Suppressor macrophage treated with lipopolysaccharide for 1 hour (primary cell): ENCODE data around the gene ZNF106.

Source experiments
- DNase-seq, 3 donors: peaks; one replicate each; pipeline ENCODE4 v3.0.0-alpha.2; 2020 to 2022

Gene ZNF106

DNA sequence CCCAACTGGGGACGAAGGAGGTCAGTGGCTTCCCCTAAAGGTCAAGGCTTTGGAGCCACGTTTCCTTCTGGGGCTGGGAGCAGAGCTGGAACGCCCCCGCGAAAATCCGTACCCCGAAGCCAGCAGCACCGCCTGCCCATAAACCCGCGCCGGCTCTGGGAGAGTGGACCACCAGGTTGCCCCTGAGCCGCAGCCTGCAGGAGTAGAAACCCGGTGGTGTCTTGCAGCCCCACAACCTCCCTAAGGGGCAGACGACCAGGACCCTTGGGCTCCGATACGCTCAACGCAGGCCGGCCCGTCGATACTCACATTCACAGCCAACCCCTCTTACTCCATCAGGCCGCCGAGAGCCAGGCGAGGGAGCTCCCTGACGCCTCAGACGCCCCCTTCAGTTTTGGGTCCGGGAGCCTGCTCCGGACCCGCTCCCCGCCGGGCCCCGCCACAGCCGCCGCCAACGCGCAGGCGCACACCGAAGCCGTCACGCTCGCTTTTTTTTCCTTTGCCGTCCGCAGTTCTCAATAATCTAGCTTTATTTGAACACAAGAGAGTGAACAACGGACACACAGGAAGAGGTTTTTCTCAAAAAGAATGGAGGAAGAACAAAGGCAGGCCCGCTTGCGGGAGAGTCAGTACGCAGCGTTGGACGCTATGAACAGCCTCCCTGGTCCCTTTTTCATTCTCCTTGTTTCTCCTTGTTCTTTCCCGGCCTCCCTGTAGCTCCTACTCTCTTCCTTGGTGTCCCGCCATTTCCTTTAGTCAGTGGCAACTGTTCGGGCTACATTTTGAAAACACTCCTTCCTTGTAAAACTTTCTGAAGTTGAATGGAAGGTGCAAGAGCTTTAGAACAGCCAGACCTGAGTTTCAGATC lies at the start of gene ZNF106:
Gene ZNF106 (minus strand): TSS at position 471 of the 868 bp plus-strand sequence. CDS start 18,852 bp downstream, outside the sequence.
- peak; percentile 92 to 96 (median 94) for DNase-seq

DNA sequence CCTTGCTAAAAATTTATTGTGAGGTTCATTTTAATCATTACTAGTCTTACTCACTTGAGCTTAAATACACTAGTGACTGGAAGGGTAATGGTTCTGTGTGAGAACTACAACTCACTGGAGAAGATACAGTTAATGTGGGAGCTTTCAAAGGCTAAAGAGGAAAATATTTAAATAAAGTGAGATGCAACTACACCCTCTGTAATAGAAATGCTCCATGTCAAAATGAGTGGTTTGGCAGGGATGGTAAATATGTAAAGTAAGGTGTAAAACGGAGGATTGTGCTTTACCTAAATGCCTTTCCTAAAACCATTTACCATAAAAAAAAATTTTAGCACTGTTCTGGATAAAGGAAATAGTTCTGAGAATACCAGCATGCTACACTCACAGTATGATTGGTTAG lies 42.3 kb upstream of the ZNF106 start:
- no peak for DNase-seq

DNA sequence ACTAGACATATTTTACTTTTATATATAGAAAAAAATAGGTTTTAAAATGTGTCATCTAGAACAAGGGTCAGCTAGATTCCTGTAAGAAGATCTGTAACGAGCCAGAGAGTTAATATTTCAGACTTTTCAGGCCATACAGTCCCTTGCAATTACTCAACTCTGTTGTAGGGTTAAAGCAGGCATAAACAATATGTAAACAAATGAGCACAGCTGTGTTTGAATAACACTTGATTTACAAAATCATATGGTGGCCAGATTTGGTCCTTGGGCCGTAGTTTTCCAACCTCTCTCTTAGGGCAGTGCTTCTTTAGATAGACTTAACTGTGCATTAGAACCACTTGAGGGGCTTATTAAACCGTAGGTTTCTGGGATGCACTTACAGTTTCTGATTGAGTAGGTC lies 38.0 kb upstream of the ZNF106 start:
- DNase-seq = no peak

DNA sequence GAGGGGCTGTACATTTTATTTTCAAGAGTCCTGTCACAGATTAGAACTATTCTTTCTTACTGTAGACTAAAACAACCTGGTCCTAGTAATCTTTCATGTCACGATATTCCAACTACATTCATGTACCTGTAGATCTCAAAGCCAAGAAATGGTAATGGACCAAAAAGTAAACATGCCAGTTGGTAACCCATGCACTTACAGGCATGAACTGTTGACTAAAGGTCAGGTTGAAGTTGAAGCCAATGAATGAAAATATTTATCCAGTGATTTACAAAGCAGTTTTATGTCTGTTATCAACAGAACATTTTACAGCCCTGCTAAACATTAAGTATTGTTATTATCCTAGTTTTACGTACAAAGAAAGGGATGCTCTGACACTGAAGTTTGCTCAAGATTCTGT lies 32.4 kb upstream of the ZNF106 start:
- DNase-seq = no peak

DNA sequence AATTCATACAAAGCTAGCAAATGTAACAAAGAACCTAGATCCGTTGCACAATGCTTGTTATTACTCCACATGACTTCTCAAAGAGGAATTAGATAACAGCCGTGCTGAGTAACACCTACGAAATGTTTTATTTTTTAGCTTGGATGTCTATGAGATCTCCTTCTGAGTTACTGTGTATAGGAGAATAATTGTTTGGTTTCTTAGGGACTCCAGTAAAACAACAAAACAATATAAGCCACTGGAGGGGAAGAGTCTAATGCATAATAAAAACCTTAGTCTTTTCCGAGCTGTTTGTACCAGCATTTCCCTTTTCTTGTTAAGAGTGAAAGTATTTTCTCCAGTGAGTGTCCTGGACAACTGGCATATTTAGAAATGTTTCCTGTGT lies 20.1 kb upstream of the ZNF106 start:
- peak; percentile 40 to 72 (median 67) for DNase-seq

DNA sequence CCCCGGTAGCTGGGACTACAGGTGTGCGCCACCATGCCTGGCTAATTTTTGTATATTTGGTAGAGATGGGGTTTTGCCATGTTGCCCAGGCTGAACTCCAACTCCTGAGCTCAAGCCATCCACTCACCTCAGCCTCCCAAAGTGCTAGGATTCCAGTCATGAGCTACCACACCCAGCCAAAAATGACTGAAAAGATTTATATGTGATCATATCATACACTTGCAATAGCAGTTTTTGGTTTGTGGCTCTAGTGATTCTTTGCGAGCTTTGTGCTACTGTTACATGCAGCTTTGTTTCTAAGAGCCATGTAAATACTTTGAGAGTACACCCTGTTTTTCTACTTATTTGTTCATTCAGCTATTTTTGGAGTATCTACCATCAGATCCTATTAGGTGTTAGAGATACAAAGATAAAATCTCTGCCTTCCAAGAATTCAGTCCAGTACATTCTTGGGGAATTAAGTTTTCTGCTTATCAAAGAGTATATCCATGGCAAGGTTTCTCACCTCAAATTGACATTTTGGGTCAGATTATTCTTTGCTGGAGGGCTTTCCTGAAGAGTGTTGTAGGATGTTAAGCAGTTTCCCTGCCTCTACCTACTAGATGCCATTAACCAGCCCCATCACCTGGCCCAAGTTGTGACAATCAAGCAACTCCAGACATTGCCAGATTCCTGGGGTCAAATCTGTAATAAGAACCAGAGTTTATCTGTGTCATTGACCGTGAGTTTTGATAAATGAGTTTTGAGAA lies 19.5 kb upstream of the ZNF106 start:
- DNase-seq = no peak

DNA sequence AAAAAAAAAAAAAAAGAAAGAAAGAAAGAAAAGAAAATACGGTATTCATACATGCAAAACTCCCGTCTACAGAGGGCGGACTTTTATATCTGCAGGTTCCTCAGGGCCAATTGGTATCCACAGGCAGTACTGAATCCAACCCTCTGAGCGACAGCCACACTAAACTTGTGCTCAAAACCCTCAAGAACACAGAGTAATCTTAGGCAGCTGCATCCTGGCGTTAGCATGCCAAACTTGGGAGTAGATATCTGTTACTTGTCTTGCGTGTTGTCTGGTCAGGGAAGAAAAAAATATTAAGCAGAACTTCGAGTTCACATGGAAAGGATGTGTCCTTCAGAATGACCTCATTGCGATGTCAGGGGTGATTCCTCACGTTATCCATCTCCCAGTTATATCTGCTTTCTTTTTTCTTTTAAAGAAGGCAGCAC lies 17.3 kb upstream of the ZNF106 start:
- DNase-seq = peak; percentile 26 to 46 (median 32)

DNA sequence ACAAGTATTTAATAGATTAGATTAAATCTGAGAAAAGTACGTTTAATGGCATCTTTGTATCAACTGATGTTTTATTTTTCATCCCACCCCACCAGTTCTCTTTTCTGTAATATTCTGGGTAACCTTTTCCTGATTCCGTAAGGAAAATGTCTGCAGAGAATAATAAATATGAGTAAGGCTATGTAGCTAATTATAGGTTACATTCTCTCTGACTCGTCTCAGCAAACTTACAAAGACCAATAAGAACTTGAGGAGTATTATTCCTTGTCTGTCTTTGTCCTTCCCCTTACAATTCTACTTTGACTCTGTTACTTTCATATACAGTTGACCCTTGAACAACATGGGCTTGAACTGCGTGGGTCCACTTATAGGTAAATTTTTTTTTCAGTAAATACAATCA lies 16.6 kb upstream of the ZNF106 start:
- no peak for DNase-seq

DNA sequence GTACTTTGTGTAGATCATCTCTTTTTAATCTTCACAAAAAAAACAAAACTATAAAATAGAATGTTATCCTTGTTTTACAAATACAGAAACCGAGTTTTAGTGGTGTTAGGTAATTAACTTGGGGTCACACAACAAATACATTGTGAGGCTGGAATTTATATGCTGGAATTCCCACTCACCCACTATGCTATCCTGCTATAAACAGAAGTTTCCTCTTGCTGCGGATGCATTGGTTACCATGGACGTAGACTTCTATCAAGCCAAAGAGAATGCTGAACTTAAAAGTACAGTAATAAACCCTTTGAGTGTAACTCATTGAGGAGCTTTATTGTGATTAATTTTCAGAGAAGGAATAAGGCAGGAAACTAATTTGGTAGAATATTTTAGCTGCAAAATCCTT lies 13.7 kb upstream of the ZNF106 start:
- DNase-seq = no peak

DNA sequence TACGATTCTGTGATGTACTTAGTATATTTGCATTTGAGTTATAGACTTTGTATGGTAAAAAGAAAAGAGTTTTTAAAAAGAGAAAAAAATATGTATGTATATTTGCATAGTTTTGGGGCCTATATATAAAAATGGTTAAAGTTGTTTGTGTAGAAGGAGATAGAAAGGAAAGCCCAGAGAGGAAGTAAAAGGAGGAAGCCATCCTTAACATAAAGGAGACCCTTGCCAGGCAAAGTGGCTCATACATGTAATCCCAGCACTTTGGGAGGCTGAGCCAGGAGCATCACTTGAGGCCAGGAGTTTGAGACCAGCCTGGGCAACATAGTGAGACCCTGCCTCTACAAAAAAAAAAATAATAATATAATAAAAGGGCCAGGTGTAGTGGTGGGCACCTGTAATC lies 12.9 kb upstream of the ZNF106 start:
- peak; percentile 47 to 61 (median 52) for DNase-seq

DNA sequence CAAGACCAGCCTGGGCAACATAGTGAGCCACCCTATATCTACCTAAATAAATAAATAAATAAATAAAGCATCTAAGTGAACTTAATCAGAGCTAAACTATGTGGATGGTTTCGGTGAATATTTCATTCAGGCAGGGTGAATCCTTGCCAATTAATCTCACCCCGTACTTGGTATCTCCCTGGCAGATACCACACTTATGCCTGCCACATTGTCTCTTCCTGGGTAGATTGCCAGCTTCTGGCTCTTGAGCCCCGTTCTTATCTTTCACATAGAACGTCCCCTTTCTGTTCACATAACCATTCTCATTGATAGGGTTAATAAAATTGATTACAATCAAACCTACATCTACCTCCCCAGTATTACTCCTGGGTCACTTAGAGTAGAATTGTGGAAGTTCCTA lies 11.5 kb upstream of the ZNF106 start:
- no peak for DNase-seq

DNA sequence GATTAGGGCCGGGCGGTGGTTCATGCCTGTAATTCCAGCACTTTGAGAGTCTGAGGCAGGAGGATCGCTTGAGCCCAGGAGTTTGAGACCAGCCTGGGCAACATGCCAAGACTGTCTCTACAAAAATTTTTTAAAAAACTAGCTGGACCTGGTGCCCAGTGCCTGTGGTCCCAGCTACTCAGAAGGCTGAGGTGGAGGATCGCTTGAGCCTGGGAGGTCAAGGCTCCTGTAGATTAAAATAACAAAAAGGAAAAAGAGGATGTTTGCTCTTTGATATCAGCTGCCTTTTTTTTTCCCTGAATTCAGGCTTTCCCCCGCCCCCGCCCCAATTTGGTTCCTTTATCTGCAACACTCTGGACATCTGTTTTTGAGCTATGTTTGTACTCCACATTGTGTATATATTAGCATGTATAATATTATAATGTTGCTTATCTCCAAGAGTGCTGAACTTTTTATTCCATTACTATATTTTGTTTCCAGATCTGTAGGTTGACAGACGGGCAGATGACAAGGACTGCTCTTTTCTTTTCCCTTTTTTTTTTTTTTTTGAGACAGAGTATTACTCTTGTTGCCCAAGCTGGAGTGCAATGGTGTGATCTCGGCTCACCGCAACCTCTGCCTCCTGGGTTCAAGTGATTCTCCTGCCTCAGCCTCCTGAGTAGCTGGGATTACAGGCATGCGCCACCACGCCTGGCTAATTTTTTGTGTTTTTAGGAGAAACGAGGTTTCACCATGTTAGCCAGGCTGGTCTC lies 9.1 kb upstream of the ZNF106 start:
- DNase-seq = peak; percentile 65 to 72 (median 66)

DNA sequence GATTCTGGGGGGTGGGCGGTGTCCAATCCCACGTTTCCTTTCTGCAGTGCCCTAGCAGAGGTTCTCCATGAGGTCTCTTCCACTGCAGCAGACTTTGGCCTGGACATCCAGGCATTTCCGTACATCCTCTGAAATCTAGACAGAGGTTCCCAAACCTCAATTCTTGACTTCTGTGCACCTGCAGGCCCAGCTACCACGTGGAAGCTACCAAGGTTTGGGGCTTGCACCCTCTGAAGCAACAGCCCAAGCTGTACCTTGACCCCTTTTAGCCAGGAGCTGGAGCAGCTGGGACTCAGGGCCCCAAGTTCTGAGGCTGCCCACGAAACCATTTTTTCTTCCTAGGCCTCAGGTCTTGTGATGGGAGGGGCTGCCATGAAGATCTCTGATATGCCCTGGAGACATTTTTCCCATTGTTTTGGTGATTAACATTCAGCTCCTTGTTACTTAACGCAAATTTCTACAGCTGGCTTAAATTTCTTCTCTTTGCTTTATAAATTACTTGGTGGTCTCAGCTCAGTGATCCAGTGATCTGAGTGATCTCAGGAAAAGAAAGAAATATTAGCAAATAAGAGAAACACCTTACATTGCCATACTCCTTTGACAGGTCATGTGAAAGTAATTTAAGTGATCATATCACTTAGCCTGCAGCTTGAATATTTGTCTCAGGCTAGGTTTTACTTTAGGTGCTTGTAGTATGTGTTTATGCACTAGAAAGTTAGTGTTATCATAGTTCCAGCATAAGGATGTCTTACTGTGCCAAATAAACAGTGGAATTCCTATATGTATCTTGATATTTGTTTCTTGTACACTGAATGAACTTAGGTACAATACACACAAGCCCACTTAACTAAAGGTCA lies 7.5 kb upstream of the ZNF106 start:
- no peak for DNase-seq

DNA sequence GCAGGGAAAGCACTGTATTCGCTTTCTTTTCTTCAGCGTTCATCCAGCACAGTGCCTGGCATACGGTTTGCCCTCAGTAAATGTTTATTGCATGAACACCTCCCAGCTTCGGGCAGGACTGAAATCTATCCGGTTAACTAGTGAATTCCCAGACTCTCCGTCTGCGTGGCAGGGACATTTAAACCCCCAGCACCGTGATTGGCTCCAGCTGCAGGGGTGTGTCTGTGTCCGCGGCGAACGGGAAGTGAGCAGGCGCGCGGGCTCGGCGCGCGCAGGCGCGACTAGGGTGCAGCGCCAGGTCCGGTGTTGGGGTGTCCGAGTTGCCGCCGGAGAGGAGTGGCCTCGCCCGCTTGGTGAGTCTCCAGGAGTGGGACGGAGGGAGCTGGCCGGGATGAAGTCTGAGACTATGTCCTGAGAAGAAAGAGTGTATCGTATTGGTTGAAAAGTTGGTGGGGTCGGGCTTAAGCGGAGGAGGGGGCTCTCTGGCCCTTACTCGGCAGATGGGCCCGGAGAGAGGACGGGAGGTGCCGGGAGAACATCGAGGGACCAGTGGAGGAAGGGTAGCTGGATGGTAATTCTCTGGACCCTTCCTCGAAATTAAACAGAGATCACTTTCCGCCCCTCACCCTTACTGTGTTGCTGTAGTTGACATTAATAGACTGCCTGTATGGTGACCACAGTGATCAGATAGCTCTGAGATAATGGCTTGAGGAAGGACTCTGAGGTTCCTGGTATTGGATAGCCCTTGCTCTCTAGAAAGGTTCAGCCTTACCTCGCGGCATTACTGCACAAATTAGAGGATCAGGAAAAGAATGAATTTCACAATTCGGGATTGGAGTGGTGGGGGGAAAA lies 4.6 kb upstream of the ZNF106 start, which contains the start of gene SNAP23:
Gene SNAP23 (plus strand): TSS at position 274 of the 852 bp plus-strand sequence. CDS start 16,213 bp downstream, outside the sequence.
- peak; percentile 93 to 96 (median 94) for DNase-seq

DNA sequence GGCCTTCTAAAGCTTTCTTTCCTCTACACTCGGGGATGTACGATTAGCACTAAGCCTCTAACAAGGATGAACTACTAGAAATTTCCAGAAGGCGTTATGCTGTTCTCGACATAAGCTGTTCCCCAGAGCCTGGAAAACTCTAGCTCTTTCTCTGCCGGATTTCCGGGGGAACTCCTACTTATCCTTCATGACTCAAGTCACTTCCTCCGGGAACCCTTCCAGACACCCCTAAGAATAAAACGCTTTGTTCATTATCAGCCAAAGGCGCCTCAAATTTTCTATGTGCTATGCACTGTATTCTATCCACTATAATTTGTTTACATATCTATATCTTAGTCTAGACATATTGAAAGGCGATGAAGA lies 4.0 kb upstream of the ZNF106 start:
- DNase-seq = peak; percentile 78 to 87 (median 79)

DNA sequence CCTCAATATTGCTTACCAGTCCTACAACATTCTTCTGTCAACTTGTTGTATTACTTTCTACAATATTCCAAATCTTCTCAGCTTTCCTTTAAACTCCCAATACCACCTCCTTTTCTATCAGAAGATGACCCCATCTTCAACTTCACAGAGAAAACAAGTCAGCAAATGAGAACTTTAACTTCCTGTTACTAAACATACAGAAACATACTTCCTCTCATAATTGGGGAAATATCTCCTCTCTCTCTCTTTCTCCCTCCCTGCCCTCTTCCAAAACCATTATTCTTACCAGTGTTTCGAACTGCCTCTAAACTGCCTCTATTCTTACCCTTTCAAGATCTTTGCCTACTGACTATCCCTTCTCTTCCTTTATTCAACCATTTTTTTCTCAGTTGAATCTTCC lies 2.7 kb upstream of the ZNF106 start:
- DNase-seq = peak; percentile 18 to 69 (median 62)

DNA sequence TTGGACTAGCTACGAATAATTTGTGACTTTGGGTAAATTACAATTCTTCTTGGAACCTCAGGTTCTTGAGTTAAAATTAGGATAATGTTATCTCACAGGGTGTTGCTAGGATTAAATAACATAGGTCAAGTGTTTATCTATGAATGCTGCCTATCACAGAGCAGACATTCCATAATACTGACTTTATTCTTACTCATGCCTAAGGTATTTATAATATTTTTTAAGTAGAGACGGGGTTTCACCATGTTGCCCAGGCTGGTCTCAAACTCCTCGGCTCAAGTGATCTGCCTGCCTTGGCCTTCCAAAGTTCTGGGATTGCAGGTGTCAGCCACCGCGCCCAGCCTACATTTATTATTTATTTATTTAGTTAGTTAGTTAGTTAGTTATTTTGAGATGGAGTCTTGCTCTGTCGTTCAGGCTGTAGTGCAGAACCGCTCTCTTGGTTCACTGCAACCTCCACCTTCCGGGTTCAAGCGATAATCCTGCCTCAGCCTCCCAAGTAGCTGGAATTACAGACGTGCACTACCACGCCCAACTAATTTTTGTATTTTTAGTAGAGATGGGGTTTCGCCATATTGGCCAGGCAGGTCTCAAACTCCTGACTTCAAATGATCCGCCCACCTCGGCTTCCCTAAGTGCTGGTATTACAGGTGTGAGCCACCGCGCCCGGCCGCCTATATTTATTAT lies 741 bp upstream of the ZNF106 start:
- no peak for DNase-seq

DNA sequence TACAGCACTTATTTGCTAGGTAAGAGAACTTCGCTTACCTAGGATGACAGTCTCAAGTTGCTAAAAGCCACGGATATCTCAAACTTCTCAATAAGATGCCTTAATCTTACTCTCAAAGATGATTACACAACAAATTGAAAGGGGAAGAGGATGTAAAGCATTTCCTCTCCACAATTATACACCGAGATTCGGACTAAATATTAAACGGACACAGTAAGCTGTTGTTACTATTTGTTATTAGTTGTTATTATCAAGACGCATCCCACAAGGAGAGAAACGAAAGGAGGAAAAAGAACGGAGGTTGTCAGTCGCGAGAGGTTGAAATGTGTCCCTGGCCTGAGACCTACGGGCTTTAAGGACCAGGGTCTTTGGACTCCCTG lies 660 bp downstream of the ZNF106 start:
- peak in 2 of 3 donors; percentile 55 to 59 for DNase-seq

DNA sequence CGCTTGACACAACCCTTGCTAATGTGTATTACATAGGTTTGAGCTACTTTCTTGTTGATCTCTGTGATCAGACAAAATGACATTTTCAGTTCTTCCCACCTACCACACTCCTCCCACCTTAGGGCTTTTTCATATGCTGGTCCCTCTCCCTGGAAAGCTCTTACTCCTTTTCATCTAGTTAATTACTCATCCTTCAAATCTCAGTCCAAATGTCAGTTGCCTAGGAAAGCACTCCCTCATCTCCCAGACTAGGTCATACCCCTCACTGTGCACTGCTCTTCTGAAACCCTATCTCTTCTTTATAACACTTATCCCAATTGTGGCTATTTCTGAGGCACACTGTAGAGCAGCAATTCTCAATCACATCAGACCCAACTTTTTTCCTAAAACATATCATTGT lies 7.3 kb downstream of the ZNF106 start:
- no peak for DNase-seq

DNA sequence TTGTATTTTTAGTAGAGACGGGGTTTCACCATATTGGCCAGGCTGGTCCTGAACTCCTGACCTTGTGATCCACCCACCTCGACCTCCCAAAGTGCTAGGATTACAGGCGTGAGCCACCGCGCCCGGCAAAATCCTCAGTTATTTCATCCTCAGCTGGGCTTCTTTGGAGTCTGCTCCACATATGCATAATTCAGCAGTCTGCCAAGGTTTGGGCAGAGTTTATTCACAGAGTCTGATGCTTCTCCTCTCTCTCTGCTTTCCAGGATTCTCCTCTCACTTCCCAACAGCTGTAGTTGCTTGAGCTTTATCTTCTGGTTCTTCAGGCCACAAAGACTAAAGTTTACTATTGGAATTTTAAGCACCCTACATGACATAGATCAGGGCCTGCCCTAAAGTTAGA lies 8.2 kb downstream of the ZNF106 start:
- no peak for DNase-seq

DNA sequence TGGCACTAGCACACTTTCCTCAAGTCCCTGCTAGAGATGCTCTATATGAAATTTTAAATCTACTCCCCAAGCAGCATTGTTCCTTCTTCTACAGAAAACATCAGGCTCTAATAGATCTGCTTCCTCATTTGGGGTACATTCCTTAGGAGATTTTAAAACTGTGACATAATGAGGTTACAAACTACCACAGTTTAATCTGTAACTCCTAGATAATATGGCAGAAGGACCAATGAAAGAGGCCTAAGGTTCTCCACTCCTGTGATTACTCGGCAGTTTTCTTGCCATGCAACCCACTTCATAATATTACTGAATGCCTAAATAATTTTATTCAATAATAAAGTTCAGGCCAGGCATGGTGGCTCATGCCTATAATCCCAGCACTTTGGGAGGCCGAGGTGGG lies 16.1 kb downstream of the ZNF106 start:
- DNase-seq = peak in 2 of 3 donors; percentile 61 to 62
